ENCODE measurements around the gene KAT7. TPM values are rescaled to one million over a fixed set of nuclear protein-coding genes. Genes with fewer than 3 reads are reported as not detected.

The KAT7 gene
- total RNA-seq, 1 experiment from 2014 or later: 79.5 TPM

DNA sequence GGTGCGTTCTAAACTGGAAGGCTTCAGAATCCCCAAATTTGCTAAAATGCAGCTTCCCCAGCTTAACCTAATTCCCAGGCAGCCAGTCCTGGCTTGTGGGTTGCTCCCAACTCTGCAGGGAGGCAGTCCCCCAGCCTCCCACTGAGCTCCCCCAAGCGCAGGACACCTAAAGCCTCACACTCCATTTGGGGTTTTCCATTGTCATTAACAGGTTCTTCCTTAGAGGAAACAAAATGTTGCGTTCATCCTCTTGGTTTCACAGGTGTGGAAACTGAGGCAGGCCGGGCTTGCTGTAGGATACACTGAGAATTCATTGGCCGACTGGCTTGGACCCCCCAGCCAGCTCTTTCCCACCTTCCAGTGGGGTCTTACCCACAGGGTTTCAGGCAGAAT, 61.7 kb downstream of the KAT7 start:
- CTCF ChIA-PET: interaction anchor here (3.2 kb wide), 1 partner anchor 147 kb away, joined by 12 read pairs; no protein-coding TSS in a partner anchor
- TF ChIP-seq JUND (IDR thresholded peaks at IDR 0.05) (no peak), EZH2 (IDR thresholded peaks at IDR 0.05) (no peak), CEBPB (IDR thresholded peaks at IDR 0.05; ENCODE audit: low read depth) (no peak), SIN3A (IDR thresholded peaks at IDR 0.05; ENCODE audit: low read depth) (no peak), TCF7L2 (IDR thresholded peaks at IDR 0.05; ENCODE audit: borderline replicate concordance, extremely low read depth, insufficient read depth, insufficient read length) (no peak), POLR2A (IDR thresholded peaks at IDR 0.05; ENCODE audit: borderline replicate concordance, extremely low read depth, insufficient read depth, insufficient read length) (no peak), EZH2phosphoT487 (IDR thresholded peaks at IDR 0.05; ENCODE audit: borderline replicate concordance) (no peak), YY1 (IDR thresholded peaks at IDR 0.05; ENCODE audit: extremely low read depth, insufficient replicate concordance, low read depth, low read length) (no peak), SRF (IDR thresholded peaks at IDR 0.05; ENCODE audit: low read depth) (no peak), EGR1 (IDR thresholded peaks at IDR 0.05; ENCODE audit: low read depth) (no peak), ELF1 (IDR thresholded peaks at IDR 0.05; ENCODE audit: borderline replicate concordance, low read depth) (no peak), SP1 (IDR thresholded peaks at IDR 0.05; ENCODE audit: low read depth) (no peak), CBX3 (IDR thresholded peaks at IDR 0.05; ENCODE audit: low read depth) (no peak), ZNF274 (IDR thresholded peaks at IDR 0.05; ENCODE audit: low read depth, low read length) (no peak), RAD21 (IDR thresholded peaks at IDR 0.05; ENCODE audit: low read depth) (no peak)
- TF ChIP-seq, protein P1, sequence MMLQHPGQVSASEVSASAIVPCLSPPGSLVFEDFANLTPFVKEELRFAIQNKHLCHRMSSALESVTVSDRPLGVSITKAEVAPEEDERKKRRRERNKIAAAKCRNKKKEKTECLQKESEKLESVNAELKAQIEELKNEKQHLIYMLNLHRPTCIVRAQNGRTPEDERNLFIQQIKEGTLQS (IDR thresholded peaks at IDR 0.05): no peak
- TF ChIP-seq, protein P2, sequence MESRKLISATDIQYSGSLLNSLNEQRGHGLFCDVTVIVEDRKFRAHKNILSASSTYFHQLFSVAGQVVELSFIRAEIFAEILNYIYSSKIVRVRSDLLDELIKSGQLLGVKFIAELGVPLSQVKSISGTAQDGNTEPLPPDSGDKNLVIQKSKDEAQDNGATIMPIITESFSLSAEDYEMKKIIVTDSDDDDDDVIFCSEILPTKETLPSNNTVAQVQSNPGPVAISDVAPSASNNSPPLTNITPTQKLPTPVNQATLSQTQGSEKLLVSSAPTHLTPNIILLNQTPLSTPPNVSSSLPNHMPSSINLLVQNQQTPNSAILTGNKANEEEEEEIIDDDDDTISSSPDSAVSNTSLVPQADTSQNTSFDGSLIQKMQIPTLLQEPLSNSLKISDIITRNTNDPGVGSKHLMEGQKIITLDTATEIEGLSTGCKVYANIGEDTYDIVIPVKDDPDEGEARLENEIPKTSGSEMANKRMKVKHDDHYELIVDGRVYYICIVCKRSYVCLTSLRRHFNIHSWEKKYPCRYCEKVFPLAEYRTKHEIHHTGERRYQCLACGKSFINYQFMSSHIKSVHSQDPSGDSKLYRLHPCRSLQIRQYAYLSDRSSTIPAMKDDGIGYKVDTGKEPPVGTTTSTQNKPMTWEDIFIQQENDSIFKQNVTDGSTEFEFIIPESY (IDR thresholded peaks at IDR 0.05; ENCODE audit: extremely low read depth, insufficient replicate concordance, low read length): no peak
- TF ChIP-seq, protein P3, sequence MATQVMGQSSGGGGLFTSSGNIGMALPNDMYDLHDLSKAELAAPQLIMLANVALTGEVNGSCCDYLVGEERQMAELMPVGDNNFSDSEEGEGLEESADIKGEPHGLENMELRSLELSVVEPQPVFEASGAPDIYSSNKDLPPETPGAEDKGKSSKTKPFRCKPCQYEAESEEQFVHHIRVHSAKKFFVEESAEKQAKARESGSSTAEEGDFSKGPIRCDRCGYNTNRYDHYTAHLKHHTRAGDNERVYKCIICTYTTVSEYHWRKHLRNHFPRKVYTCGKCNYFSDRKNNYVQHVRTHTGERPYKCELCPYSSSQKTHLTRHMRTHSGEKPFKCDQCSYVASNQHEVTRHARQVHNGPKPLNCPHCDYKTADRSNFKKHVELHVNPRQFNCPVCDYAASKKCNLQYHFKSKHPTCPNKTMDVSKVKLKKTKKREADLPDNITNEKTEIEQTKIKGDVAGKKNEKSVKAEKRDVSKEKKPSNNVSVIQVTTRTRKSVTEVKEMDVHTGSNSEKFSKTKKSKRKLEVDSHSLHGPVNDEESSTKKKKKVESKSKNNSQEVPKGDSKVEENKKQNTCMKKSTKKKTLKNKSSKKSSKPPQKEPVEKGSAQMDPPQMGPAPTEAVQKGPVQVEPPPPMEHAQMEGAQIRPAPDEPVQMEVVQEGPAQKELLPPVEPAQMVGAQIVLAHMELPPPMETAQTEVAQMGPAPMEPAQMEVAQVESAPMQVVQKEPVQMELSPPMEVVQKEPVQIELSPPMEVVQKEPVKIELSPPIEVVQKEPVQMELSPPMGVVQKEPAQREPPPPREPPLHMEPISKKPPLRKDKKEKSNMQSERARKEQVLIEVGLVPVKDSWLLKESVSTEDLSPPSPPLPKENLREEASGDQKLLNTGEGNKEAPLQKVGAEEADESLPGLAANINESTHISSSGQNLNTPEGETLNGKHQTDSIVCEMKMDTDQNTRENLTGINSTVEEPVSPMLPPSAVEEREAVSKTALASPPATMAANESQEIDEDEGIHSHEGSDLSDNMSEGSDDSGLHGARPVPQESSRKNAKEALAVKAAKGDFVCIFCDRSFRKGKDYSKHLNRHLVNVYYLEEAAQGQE (IDR thresholded peaks at IDR 0.05; ENCODE audit: low read depth): no peak
- TF ChIP-seq, protein P4, sequence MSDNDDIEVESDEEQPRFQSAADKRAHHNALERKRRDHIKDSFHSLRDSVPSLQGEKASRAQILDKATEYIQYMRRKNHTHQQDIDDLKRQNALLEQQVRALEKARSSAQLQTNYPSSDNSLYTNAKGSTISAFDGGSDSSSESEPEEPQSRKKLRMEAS (IDR thresholded peaks at IDR 0.05): no peak
- Histone ChIP-seq H3K79me2 (ENCODE audit: insufficient read depth, low read length) (no peaks in the 10 kb centered on the region), H3K4me3 (replicated peaks in 1 of 2; ENCODE audit: low read depth in 1 of 2, low read length in 2 of 2) (no peak overlapping the region), H2AFZ (ENCODE audit: low read depth, low read length, poor library complexity, severe bottlenecking) (no peak overlapping the region), H3K4me2 (ENCODE audit: low read length) (no peak overlapping the region), H3K9me2 (ENCODE audit: insufficient read depth) (no peaks in the 10 kb centered on the region), H3K27me3 (ENCODE audit: insufficient read depth, low read length) (no peaks in the 10 kb centered on the region), H3K27ac (ENCODE audit: low read depth, low read length) (no peak overlapping the region), H4K20me1 (ENCODE audit: insufficient read depth) (no peaks in the 10 kb centered on the region), H3K9ac (ENCODE audit: low read length) (no peak overlapping the region), H3K36me3 (ENCODE audit: control insufficient read depth in 1 of 2, insufficient read depth in 2 of 2, low read length in 2 of 2) (no peaks in the 10 kb centered on the region), H3K4me1 (ENCODE audit: control insufficient read depth in 1 of 2, insufficient read depth in 2 of 2, low read length in 2 of 2) (peaks cover 0 to 8% of the 10 kb centered on the region in 2 experiments; a peak in 2 of 4 replicates), H3K9me3 (ENCODE audit: control insufficient read depth in 1 of 2, insufficient read depth in 1 of 2, low read depth in 1 of 2, low read length in 2 of 2) (no peaks in the 10 kb centered on the region)
- intact Hi-C loops (cut with micrococcal nuclease): no loop called here
- BruUV-seq (replicated peaks): no TSS peak
- ATAC-seq (no peak), DNase-seq (ENCODE audit: low read depth, low spot score) (no peak)
- RAD21 ChIA-PET (ENCODE audit: low non-redundant PET in 1 of 2, low total read pairs in 2 of 2, uncharacterized antibody in 2 of 2, unreplicated experiment in 2 of 2): interaction anchor here in 1 of 2 experiments (0.6 kb wide), 1 partner anchor 146 kb away, joined by 5 read pairs; no protein-coding TSS in a partner anchor
- POLR2A ChIA-PET: interaction anchor here (0.5 kb wide), 1 partner anchor 21 kb away, joined by 3 read pairs; no protein-coding TSS in a partner anchor

All from HCT116 (cell line).